GM21390 (cell line): ENCODE measurements around the gene DRAP1.

Experiments used
- ATAC-seq: cut with Tn5 transposase; IDR thresholded peaks from one replicate; pipeline ENCODE4 v1.9.1; 2021; ENCODE audit not compliant: unreplicated experiment

DRAP1 gene

GRCh38 chr11:65919141-65919572 lies at the start of gene DRAP1:
Gene DRAP1, plus strand, starts transcription at chr11:65919426. Its CDS starts 76 bp downstream, at chr11:65919502.
- peak; percentile 75 for ATAC-seq

GRCh38 chr11:65869643-65870306 lies 49.5 kb upstream of the DRAP1 start:
- no peak for ATAC-seq

- ATAC-seq, result no peak
These were observed 48.9 kb upstream of the DRAP1 start for GRCh38 chr11:65870307-65870658.

DNA sequence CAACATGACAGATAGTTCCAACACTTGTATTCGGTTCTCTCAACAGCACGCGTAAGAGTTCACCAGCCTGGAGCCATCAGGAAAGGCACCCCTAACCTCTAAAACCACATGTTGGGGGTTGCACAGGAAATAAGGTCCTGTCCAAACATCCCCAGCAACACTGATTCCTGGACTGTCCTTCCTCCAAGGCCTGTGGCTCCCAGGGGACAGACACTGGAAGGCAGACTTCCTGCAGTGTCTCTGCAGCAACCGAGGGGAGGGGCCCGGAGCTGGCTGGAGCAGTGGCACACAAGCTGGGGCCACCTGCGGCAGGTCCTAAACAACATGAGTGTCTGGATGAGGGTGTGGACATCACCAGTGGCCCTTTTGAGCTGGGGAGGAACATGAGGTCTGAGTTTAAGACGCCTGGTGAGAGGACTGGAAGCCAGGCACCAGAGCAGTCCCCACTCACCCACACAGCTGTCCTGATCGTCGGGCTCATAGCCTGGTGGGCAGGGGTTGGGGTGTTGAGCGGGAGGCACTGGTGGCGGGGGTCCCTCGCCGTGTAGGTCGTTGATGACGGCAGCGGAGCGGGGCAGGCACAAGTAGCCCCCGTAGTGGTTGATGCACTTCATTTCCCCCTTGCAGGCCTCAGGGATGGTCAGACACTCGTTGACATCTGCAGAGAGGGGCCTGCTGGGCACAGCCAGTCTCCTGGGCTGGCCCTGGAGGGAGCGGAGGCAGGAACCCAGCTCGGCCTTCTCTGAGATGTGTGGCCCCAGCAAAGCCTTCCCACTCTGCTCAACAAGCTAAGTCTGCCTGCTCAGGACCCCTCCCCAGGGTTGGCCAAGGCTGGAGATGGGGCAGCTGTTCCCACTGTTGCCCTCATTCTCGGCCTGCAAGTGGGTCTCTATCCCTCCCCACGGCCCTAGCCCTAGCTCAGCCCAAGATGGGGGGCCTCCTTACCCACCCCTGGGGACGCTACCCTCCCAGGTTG lies 48.2 kb upstream of the DRAP1 start:
- no peak for ATAC-seq

DNA sequence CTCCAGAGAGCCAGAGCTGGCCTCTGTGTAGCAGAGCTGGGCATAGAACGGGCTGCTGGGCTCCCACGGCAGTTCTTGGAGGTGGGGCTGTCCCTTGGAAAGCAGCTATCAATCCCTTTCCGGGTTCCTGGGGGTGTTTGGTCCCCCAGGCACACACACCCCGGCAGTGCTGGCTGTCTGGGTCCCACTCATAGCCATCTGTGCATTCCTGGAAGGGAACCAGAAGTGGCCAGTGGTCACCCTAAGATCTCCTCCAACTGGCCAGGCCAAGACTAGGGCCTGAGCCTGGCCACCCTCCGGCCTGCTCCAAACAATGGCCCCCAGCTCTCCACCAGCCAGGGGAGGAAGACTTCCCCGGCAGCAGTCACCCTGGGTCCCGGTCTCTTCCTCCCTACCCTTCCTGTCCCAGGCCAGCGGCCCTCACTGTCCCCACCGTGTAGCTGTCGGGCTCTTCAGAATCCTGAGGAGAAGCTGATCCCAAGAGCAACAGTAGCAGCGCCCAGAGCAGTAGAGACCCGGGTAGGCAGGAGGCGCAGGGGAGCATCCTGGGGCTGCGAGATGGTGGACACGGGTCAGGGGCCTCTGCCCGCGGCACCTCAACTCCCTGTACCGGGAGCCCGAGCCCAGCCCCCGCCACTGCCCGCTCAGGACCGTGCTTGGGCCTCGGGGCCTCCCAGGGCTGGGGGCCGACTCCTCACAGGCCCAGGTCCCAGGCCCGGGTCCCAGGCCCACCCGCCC lies 47.2 kb upstream of the DRAP1 start:
- no peak for ATAC-seq

DNA sequence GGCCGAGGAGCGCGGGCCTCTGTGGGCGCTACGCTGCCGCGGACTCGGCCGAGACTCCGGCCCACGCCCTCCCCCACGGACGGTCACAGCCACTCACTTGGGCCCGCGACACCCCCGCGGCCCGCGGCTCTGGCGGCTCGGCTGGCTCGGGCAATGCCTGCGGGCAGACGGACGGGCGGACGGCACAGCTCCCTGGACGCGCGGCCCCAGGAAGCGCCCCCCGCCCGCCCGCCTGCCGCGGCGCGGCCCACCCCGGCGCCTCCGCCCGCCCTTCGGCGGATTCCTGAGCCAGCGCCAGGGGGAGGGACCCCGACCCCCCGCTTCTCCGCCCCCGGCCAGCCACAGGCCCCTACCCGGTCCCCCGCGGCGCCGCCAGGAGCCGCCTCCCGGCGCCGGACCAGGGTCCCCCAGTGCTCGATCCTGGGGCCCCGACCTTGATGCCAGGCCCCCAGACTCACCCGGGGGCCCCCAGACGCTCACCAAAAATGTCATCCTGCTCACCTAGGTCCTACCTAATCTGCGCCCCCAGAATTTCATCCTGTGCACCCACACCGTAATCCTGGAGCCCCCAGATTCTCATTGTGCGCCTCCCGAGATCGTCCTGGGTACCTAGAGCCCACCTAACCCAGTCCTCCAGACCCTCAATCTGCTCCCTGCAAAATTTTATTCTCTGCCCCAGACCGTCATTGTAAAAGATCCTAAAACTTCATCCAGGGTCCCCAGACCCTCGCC lies 46.5 kb upstream of the DRAP1 start, which contains the start of gene EFEMP2:
Gene EFEMP2 (minus strand): TSS at position 215 of the 732 bp plus-strand sequence. CDS start 446 bp downstream, outside the sequence.
- no peak for ATAC-seq

GRCh38 chr11:65873318-65874156 lies 45.7 kb upstream of the DRAP1 start:
- ATAC-seq, result peak; percentile 65

DNA sequence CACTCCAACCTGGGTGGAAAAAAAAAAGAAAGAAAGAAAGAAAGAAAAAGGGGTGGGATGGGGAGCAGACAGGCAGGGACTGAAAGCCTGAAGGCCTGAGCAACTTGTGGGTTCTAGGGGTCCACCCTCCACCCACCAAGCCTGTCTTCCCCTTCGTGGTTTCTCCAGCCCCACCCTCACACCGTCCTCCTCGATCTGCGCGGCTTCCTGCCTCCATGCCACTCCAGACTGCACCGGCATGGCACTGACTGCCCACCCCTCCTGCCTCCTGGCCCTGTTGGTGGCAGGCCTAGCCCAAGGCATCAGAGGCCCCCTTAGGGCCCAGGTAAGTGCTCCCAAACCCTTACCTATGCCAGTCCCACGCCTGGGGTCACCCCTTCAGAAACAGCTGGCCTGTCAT lies 39.6 kb upstream of the DRAP1 start, which contains the start of gene CTSW:
Gene CTSW (plus strand): TSS at position 221 of the 400 bp plus-strand sequence. CDS start 18 bp downstream, at position 239.
- ATAC-seq, result no peak

GRCh38 chr11:65880027-65880426 lies 39.2 kb upstream of the DRAP1 start:
- ATAC-seq, result no peak

DNA sequence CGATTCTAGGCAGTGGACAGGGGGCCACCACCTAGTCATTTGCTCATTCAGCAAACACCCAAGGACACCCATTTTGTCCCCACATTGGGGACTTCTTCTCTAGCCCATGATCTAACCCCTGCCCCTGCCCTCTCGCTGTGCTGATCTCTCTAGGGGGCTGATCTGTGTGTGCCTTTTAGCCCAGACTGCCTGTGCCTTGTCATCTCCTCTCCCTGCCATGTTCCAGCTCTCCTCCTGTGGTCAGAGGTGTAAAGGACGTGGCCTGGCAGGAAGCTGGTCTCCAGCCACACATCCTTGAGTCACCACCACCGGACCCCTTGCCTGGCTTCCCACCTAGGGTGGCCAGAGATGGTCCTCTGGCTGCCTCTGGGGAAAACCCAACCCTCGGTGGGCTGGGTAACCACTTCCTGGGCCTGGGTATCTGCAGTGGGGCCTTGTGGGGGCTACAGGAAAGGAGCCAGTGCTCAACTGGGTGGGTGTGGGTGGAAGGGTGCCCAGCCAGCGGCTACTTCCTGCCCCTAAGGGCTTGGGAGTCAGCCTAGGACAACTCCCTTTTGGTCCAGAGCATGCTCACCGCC lies 38.3 kb upstream of the DRAP1 start:
- ATAC-seq, result no peak

GRCh38 chr11:65882120-65883057 lies 36.8 kb upstream of the DRAP1 start:
- no peak for ATAC-seq

- ATAC-seq, result no peak
These were observed 36.0 kb upstream of the DRAP1 start for GRCh38 chr11:65883058-65883761.

GRCh38 chr11:65883786-65884715 lies 35.2 kb upstream of the DRAP1 start:
- no peak for ATAC-seq

DNA sequence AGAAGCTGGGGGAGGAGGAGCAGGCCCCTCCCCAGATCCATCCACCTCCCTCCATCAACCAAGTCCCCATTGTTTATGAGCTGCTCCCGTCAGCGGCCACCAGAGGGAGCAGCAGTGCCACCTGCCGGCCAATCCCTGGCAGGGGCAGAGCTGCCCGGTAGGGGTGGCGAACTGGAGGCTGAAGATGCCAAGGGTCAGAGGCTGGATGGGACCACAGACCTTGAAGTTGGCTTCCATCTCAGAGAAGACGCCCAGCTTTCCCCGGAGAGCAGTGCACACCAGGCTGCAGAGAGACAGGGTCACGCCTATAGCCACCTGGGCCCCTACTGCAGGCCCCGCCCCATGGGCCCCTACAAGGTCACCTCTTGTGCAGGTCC lies 34.5 kb upstream of the DRAP1 start:
- no peak for ATAC-seq

DNA sequence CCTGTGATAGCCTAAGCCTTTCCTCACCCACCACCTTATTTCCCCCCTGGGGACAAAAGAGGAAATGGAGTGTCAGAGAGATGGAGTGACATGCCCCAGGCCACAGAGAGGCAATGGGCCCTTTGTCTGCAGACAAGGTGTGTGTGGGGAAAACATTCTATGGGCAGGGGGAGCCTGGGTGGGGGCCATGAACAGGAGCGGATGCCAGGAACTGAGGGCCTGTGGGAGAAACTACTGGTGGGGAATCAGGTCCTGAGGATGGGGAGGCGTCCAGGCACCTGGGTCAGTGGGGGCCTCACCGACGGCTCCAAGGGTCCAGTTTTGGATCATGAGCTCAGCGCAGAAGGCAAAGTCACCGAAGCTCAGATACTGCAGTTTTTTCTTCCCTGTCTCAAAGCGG lies 34.0 kb upstream of the DRAP1 start:
- no peak for ATAC-seq

DNA sequence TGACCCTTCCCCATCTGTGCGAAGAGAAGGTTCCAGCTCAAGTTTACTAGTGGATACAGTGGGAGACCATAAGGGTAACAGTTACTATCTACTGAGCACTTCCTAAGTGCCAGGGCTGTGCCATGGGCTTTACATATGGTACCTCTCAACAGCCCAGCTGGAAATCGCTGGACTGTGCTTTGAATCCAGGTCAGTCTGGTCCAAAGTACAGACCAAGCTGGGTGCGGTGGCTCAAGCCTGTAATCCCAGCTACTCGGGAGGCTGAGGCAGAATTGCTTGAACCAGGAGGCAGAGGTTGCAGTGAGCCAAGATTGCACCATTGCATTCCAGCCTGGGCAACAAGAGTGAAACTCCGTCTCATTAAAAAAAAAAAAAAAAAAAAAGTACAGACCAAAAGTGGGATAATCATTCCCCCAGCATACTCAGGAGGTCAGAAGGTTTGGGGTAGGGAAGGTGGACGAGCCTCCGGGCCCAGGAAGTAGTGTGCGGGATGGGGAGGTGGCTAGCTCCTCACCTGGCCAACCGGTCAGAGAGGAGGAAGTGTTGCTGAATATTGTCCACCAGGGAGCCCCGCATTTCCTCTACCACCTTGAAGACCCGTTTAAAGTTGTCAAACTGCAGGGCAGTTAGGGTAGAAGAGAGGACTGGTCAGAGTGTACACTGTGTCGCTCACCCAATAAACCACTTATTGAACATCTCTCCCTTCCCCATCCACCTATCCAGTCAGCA lies 33.3 kb upstream of the DRAP1 start:
- no peak for ATAC-seq
